ENCODE results near the gene GYS2. TPM values are rescaled to one million over a fixed set of nuclear protein-coding genes. Genes with fewer than 3 reads are reported as not detected.

GYS2 gene
- total RNA-seq, 1 donor from 2014 or later, result not detected

DNA sequence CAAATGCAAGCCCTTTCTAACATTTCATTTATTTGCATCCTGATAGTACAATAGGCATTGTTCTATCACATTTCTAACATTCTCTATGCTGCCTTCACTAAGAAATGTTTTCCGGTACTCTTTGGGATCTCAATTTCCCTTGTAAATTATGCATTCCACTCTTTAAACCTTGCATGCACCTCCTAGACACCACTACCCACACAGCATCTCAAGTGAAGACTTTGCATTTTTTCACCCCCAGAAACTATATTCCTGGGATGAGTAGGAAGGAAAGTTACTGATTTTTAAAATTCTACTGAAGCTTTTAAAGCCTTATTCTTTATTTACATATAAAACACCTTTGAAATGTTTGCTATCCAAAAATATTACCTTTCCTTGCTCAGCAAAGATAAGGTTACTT lies 27.1 kb downstream of the GYS2 start:
- TF ChIP-seq, protein P1, sequence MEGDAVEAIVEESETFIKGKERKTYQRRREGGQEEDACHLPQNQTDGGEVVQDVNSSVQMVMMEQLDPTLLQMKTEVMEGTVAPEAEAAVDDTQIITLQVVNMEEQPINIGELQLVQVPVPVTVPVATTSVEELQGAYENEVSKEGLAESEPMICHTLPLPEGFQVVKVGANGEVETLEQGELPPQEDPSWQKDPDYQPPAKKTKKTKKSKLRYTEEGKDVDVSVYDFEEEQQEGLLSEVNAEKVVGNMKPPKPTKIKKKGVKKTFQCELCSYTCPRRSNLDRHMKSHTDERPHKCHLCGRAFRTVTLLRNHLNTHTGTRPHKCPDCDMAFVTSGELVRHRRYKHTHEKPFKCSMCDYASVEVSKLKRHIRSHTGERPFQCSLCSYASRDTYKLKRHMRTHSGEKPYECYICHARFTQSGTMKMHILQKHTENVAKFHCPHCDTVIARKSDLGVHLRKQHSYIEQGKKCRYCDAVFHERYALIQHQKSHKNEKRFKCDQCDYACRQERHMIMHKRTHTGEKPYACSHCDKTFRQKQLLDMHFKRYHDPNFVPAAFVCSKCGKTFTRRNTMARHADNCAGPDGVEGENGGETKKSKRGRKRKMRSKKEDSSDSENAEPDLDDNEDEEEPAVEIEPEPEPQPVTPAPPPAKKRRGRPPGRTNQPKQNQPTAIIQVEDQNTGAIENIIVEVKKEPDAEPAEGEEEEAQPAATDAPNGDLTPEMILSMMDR (IDR thresholded peaks at IDR 0.05), result no peak
- CTCF ChIA-PET, result no interaction called here
- no peaks in the 10 kb centered on the region for H3K9me3 Mint-ChIP-seq
- H3K4me1 Mint-ChIP-seq, result no peaks in the 10 kb centered on the region
- H3K27ac Mint-ChIP-seq, result no peak overlapping the region
- DNase-seq, result no peak
- intact Hi-C loops (cut with micrococcal nuclease), result no loop called here
- POLR2A ChIA-PET, result no interaction called here
- ATAC-seq (ENCODE audit: low read depth), result no peak
- peaks cover 8% of the 10 kb centered on the region for H3K27me3 Mint-ChIP-seq
- no peak overlapping the region for H3K4me3 Mint-ChIP-seq
- H3K36me3 Mint-ChIP-seq (ENCODE audit: low read depth), result no peaks in the 10 kb centered on the region

DNA sequence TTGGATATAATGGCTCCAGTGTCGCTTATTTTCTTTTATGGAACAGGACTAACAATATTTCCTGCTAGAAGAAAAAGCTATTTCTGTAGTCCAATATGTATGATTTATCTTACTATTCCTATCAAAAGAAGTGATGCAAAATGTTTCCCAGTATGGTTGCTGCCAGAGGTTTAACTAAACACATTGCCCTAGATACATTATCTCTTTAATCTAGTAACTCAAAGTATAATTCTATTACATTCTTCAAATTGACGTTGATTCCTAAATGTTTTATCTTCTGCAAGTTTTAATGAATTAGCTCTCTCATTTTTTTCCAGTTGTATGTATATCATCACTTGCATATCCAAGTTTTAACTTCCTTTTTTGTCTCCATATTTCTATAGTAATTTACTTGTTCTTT lies 28.2 kb downstream of the GYS2 start:
- Mint-ChIP-seq H3K4me1 (no peaks in the 10 kb centered on the region), H3K36me3 (ENCODE audit: low read depth) (no peaks in the 10 kb centered on the region), H3K9me3 (no peaks in the 10 kb centered on the region), H3K4me3 (no peak overlapping the region), H3K27ac (no peak overlapping the region), H3K27me3 (peaks cover 8% of the 10 kb centered on the region)
- TF ChIP-seq, protein P1 (IDR thresholded peaks at IDR 0.05), result no peak
- ChIA-PET CTCF (interaction anchor here (1.2 kb wide), 1 partner anchor 10 kb away, joined by 3 read pairs; no protein-coding TSS in a partner anchor), POLR2A (no interaction called here)
- intact Hi-C loops (cut with micrococcal nuclease), result no loop called here
- ATAC-seq (ENCODE audit: low read depth) (no peak), DNase-seq (no peak)

DNA sequence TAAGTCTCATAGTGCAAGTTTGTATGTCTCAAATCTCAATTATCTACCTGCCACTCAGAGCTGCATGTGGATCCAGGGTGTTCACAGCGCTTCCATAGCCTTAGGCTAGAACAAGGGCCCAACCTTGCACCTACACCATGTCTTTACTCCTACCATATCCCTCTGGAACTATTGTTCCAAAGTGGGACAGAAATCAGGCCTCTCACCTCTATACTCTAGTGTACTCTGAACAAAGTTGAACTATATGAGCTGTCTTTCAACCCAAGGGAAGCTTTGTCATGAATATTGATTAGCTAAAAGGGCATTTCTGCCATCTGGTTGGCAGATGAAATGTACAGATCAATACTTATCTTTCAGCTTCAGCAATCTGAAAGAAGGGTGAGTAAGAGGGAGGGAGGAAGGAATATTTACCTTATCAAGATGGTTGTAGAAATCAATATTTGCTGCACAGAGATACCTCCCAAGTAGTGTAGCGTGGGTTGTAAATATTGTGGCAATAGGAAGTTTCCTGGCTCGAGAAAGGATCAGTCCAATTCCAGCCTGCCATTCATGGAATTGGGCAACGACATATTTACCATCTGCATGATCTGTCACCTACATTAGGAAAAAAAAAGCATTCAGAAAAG lies 30.8 kb downstream of the GYS2 start:
- Mint-ChIP-seq H3K36me3 (ENCODE audit: low read depth) (no peaks in the 10 kb centered on the region), H3K27ac (no peak overlapping the region), H3K4me1 (no peaks in the 10 kb centered on the region), H3K9me3 (no peaks in the 10 kb centered on the region), H3K4me3 (no peak overlapping the region), H3K27me3 (peaks cover 7% of the 10 kb centered on the region)
- ATAC-seq (ENCODE audit: low read depth) (no peak), DNase-seq (no peak)
- intact Hi-C loops (cut with micrococcal nuclease), result no loop called here
- CTCF ChIA-PET, result no interaction called here
- TF ChIP-seq, protein P1 (IDR thresholded peaks at IDR 0.05), result no peak
- POLR2A ChIA-PET, result no interaction called here

DNA sequence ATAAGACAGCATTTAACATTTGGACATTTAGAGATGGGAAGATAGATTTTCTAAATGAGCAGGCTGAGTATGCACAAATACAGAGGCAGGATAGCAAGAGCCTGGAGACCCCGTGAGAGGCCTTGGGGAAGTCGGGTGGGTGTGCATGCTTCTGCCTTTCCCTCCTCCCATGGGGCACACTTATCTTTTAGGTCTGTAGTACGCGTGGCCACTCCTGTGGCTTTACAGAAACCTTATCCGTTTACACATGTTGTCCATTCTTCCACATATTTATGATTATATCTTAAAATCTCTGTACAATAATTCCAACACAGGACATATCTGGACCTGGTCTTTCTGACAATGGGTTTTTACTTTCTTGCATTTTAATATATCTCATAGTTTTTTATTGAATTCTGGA lies 33.6 kb downstream of the GYS2 start:
- H3K27ac Mint-ChIP-seq, result no peak overlapping the region
- ATAC-seq (ENCODE audit: low read depth), result no peak
- H3K9me3 Mint-ChIP-seq, result no peaks in the 10 kb centered on the region
- H3K27me3 Mint-ChIP-seq, result peaks cover 5% of the 10 kb centered on the region
- no peak for DNase-seq
- ChIA-PET POLR2A (no interaction called here), CTCF (no interaction called here)
- TF ChIP-seq, protein P1 (IDR thresholded peaks at IDR 0.05), result no peak
- intact Hi-C loops (cut with micrococcal nuclease), result no loop called here
- no peaks in the 10 kb centered on the region for H3K4me1 Mint-ChIP-seq
- no peaks in the 10 kb centered on the region for H3K36me3 Mint-ChIP-seq (ENCODE audit: low read depth)
- no peak overlapping the region for H3K4me3 Mint-ChIP-seq

DNA sequence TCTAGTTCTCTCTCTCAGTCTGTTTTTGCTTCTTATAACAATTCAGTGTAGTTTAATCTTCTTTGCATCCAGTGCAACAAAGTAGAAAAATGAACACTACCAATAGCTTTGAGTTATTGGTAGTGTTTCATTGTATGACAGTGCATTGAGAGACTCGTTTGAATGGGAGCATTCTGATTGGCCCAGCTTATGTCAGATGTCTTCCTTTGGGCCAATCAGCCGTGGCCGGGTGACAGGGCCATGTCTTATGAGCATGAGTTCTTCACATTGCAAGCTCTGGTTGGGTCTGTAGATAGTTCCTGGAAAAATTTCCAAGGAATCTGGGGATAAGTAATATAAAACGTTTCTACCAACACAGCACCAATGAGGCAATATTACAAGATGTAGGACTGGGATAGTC lies 36.5 kb downstream of the GYS2 start:
- no peaks in the 10 kb centered on the region for H3K4me1 Mint-ChIP-seq
- H3K36me3 Mint-ChIP-seq (ENCODE audit: low read depth), result no peaks in the 10 kb centered on the region
- DNase-seq (no peak), ATAC-seq (ENCODE audit: low read depth) (no peak)
- no peak overlapping the region for H3K4me3 Mint-ChIP-seq
- POLR2A ChIA-PET, result no interaction called here
- no peak overlapping the region for H3K27ac Mint-ChIP-seq
- no peaks in the 10 kb centered on the region for H3K9me3 Mint-ChIP-seq
- CTCF ChIA-PET, result no interaction called here
- intact Hi-C loops (cut with micrococcal nuclease), result no loop called here
- H3K27me3 Mint-ChIP-seq, result peaks cover 7% of the 10 kb centered on the region
- TF ChIP-seq, protein P1 (IDR thresholded peaks at IDR 0.05), result no peak
